ENCODE results near the gene POFUT2.

DNA sequence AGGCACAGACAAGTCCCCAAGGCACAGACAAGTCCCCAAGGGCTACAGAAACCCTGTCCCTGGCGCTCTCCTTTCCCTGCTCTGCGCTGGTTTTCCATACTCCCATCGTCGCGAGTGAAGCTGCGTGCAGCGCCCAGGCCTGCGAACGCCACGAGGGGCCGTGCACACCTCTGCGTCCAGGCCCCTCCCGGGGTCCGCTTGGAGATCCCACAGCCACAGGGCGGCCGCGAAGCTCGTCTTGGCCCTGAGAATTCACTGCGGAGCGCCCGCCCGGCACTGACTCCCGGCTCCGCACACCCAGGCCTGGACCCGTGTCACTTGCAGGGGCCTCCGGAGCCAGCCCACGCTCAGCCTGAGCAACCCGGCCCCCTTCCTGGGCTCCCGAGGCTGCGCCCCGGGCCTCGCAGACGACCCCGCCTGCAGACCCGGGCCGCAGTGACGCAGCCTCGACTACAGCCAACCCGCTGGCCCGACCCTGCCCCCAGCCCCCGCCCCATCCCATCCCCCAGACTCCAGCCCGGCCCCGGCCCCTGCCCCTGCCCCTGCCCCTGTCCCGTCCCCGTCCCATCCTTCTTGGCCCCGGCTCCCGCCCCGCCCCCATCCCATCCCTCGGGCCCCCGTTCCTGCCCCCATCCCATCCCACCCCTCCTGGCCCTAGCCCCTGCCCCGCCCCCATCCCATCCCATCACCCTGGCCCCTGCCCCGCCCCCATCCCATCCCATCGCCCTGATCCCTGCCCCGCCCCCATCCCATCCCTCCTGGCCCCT lies 841 bp downstream of the POFUT2 start:
- TF ChIP-seq, protein P1, sequence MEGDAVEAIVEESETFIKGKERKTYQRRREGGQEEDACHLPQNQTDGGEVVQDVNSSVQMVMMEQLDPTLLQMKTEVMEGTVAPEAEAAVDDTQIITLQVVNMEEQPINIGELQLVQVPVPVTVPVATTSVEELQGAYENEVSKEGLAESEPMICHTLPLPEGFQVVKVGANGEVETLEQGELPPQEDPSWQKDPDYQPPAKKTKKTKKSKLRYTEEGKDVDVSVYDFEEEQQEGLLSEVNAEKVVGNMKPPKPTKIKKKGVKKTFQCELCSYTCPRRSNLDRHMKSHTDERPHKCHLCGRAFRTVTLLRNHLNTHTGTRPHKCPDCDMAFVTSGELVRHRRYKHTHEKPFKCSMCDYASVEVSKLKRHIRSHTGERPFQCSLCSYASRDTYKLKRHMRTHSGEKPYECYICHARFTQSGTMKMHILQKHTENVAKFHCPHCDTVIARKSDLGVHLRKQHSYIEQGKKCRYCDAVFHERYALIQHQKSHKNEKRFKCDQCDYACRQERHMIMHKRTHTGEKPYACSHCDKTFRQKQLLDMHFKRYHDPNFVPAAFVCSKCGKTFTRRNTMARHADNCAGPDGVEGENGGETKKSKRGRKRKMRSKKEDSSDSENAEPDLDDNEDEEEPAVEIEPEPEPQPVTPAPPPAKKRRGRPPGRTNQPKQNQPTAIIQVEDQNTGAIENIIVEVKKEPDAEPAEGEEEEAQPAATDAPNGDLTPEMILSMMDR (IDR thresholded peaks at IDR 0.05), result no peak
- no peak for TF ChIP-seq POLR2A (IDR thresholded peaks at IDR 0.05)
